HCEC 1CT (cell line): ENCODE data around the gene LZTR1.
"Not testable (repeated sequence)": the region's sequence is repeated elsewhere in the genome, so short reads cannot be mapped to it uniquely, and the experiment has no call there.

Experiments
- DNase-seq: peaks from one replicate; pipeline ENCODE4 v3.0.0-alpha.2; 2017

The LZTR1 gene

DNA sequence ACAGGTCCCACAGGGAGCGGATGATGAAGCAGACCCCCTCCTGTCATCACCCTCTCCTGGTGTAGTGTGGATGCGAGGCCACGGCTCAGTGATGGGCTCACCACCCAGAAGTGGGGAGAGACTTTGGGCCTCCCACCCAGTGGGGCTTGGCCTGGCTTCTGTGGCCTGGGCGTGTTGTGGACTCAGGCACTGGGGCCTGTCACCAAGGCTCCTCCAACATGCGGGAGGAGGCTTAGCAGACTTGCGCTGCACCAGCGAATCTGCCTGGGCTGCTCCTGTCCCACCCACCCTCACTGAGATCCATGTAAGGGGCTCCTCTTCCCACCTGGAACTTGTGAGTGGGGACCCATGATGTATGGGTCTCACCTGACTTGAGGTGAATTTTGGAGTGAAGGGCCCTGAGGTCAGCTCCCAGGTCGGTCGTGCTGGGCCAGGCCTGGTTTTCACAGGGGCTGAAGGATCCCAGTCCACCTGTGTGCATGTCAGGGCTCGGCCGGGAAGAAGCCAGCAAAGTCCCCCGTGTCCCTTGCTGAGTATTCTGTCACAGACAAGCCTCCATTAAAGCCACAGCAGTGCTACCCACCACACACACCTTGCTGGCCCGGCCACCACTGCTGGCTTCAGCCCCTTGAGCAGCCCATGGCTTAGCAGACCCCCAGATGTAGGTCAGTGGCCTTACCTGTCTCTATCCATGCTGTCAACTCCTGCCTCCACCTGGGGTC lies 15.6 kb downstream of the LZTR1 start:
- no peak for DNase-seq

- peak; percentile 5 for DNase-seq
These were observed 16.6 kb downstream of the LZTR1 start for GRCh38 chr22:20998411-20999336.

DNA sequence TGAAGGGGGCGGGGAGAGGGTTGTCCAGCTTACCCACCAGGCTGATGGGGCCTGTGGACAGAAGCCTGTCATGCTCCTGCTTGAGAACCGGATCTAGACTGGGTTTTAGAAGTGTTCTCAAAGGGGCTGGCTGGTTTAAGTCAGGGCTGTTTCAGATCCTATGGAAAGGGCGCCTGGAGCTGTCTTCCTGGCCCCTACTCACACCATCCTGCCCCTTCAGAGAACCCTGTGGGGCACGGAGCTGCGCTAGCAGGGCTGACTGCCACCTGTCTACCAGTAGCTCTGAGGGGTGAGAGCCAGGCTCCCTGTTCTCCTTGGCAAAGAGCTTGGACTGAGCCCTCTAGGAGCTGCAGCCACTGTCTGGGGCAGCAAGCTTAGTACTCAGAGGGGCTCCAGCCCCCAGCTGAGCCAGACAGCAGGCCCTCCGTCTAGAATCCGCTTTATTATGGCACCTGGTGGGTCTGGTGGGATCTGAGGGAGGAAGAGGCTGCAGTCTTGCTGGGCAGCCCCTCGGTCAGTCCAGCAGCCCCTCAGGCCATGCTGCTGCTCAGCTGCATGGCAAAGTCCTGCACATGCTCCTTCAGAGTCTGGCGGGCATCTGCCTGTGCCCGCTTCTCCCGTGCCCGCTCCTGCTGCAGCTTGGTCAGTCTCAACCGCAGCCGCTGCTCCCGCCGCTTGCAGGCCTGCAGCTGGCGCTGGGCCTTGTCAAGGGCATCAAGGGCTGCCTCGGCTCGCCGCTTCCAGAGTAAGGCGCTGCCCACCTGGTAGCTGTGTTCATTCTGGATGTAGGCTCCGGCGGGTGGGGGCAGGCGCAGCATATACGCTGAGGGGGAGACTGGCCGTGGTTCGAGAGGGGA lies 17.5 kb downstream of the LZTR1 start:
- DNase-seq, result no peak

DNA sequence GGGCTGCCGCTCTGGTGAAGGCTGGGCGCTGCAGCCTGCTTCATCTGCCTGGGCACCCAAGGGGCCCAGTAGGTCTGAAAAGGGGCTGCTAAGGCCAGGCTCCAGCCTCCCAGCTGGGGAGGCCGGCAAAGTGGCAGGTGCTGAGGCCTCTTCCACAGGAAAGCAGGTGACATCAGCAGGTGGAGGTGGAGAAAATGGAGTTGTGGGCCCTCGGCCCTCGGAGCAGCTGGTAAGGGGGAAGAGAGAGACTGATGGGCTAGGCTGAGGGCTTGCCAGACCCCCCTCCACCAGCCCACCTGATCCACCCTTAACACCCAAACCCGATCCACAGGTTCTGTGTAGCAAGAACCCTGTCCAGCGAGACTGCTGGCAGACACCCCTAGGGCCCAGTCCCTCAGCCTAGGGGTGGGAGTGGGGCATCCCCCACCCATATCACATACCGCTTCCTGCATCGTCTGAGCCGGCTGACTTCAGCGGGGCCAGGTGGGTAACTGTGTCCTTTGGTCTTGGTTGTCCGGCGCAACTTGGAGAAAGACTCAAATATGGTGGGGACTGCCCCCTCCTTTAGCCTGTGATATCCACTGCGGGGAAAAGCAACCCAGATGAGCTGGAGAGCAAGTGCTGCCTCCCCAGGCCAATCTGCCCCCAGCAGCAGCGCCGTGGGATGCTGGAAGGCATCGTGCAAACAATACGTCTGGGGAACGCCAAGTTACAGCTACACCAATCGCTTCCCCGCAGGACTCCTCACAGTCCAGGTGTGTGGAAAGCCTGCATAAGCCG lies 18.3 kb downstream of the LZTR1 start:
- DNase-seq, result no peak

GRCh38 chr22:21000987-21001600 lies 19.0 kb downstream of the LZTR1 start:
- DNase-seq, result peak; percentile 1

DNA sequence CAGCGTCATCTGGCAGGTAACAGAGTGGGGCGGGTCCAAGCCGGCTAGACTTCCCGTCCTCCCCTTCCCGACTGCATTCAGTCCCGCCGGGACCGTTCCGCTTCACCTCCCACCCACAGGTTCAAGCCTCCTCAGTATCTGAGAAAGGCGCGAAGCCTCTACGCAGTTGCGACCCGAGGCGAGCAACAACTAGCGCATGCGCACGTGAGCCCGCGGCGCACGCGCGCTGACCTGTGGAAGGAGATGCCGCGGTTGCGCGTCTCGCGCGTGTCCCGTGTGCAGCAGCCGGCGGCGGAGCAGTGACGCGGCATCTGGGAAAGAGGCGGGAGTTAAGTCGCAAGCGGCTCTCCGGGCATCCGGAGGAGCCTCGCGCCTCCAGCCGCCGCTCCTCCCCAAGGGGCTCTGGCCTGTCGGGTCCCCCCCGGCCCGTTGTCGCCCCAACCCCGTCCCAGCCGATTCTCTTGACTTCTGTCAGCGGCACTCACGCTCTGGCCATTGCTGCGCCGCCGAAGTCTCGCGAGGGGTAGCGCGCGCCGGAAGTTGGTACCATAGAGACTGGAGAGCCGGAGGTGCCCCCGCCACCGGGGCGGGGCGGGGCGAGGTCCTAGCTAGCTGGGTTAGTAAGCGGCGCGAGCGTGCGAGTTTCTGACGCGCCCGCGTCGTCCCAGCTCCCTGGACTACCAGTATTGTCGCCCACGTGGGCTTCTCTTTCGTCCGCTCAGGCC lies 19.7 kb downstream of the LZTR1 start, which contains the start of gene THAP7:
Gene THAP7 (minus strand): TSS at position 518 of the 725 bp plus-strand sequence. CDS start 207 bp downstream, at position 311.
- DNase-seq, result peak; percentile 92

- no peak for DNase-seq
These were observed 21.7 kb downstream of the LZTR1 start for GRCh38 chr22:21003782-21004181.

- not testable (repeated sequence) for DNase-seq
These were observed 27.1 kb downstream of the LZTR1 start for GRCh38 chr22:21009208-21009607.

- peak; percentile 11 for DNase-seq
These were observed 27.7 kb downstream of the LZTR1 start for GRCh38 chr22:21009638-21010425.

- no peak for DNase-seq
These were observed 28.5 kb downstream of the LZTR1 start for GRCh38 chr22:21010426-21011113.

DNA sequence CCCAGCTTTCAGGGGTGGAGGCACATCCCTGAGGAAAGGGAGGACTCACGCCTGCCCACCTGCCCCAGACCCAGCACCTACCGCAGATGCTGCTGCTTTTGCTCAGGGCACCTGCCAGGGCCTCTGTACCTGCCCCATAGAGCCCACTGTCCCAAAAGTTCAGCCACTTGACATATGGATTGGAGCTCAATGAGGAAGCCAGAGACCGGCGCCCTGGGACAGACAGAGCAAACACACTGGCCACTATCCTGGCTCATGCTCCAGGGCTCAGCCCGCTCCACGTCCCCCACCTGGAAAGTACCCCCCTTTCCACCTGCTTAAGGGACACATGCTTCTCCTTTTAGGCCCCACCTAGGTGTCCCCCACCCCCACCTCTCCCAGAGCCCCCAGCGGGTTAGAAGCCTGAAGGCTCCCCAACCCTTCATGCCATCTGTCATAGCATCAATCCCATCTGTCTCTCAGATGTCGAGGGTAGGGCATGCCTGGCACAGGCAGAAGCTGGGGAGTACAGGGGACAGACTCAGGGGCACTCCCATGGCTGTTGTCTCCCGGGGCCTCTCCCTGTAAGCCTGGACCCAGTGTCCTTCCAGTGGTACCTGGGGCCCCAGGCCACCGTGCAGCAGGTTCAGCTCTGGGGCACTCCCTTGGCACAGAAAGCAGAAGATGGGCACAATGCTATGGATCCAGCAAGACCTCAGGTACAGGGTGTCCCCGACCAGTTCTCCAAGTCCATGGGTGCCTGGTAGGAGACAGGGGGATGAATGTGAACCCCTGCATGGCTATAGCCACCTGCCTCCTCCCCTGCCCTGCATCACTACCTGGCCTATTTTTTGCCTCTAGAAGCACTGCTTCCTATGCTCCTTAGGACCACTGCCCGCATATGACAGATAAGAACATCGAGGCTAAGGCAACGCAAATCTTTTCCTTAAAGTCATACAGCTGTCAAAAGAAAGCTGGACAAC lies 30.6 kb downstream of the LZTR1 start:
- no peak for DNase-seq

GRCh38 chr22:21013657-21014201 lies 31.6 kb downstream of the LZTR1 start:
- no peak for DNase-seq

- peak; percentile 87 for DNase-seq
These were observed 32.2 kb downstream of the LZTR1 start for GRCh38 chr22:21014202-21014725.

GRCh38 chr22:21014726-21015465 lies 32.8 kb downstream of the LZTR1 start, which contains the start of gene P2RX6:
Gene P2RX6 (plus strand): TSS chr22:21015165. CDS start chr22:21015175, 10 bp downstream.
- peak; percentile 5 for DNase-seq

DNA sequence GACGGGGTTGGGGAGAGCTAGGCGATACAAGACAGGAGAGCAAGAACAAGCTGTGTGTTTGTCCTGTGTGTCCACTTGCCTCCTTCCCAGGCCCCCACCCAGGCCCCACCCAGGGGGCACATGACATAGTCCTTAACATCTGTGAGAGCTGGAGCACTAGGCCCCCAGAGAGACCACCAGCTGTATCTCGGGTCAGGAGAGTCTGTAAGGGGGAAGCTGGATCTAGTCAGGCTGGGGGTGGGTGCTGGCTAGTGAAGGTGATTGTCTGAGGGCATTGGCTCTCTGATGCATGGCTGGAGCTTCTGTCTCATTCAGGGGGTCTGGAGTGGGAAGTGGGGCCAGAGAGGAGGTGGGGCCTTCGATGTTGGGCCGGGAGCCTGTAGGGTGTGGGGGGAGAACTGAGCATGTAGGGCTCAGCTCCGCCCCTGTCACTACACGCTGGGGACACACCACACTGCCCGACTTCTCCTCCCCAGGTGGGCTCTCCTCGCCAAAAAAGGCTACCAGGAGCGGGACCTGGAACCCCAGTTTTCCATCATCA lies 33.4 kb downstream of the LZTR1 start:
- no peak for DNase-seq

- DNase-seq, result no peak
These were observed 34.7 kb downstream of the LZTR1 start for GRCh38 chr22:21016644-21017420.
